ENCODE measurements around the gene C3orf20.

DNA sequence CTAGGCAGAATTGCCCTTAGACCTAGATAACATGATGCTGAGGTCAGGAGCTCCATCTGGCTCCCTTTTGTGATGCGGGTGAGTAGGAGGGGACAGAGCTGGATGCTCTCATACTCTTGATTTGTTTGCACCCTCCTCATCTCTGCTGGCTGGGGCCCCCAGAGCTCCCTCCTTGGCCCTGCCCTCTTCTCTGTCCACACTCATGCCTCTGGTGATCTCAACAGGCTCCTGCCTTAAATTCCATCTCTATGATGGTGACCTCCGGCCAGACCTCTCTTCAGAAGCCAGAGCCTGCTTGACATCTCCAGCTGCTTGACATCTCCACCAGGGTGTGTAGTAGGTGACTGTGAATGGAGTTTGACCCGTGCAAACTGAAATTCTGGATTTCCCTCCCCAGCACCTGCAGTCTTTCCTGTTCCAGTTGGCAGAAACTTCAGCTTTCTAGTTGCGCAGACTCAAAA is 139.5 kb downstream of the C3orf20 start:
- TF ChIP-seq POLR2A (IDR thresholded peaks at IDR 0.05) (no peak), CTCF (IDR thresholded peaks at IDR 0.05) (no peak)

Measured in heart left ventricle (tissue), 13 donors.